Astrocyte (in vitro differentiated cells and primary cell): ENCODE measurements around the gene GNAQ.

Source experiments
- EZH2 ChIP-seq: IDR thresholded peaks from 2 replicates; pipeline ENCODE4 v1.6.1; 2012; ENCODE audit warnings: mild to moderate bottlenecking, low read length, inconsistent platforms; ENCODE audit not compliant: insufficient read depth
- TF ChIP-seq, protein P1 (sequence below): IDR thresholded peaks from 2 replicates; pipeline ENCODE4 v1.5.1; 2011; ENCODE audit warnings: low read depth, mild to moderate bottlenecking, inconsistent platforms, low read length, moderate library complexity; ENCODE audit not compliant: insufficient read depth

DNA sequence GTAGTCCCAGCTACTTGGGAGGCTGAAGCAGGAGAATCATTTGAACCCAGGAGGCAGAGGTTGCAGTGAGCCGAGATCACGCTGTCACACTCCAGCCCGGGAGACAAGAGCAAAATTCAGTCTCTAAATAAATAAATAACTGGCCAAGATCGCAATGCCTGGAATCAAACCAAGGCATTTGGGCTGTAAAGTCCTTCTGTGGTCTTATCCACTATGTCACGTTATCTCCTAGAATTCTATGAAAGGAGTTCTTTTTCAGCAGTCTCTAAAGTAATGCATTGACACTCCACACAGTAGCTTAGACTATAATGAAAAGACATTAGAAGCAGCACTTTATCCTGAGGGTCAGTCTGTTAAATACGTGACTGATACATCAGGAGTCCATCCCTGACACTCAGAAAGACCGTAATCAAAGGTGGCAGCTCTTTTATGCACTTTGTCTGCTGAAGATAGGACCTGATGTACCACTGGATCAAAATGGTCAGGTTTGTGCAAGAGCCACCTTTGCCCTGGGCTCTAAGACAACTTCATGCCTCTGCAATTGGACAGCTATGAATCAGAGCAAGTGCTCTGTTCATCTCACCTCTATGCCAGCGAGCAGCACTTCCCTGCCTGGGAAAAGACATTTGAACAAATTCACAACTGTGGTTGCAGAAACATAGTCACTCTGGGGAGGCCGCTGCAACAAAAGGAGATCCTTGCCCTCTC, 351.8 kb downstream of the GNAQ start:
- TF ChIP-seq, protein P1, sequence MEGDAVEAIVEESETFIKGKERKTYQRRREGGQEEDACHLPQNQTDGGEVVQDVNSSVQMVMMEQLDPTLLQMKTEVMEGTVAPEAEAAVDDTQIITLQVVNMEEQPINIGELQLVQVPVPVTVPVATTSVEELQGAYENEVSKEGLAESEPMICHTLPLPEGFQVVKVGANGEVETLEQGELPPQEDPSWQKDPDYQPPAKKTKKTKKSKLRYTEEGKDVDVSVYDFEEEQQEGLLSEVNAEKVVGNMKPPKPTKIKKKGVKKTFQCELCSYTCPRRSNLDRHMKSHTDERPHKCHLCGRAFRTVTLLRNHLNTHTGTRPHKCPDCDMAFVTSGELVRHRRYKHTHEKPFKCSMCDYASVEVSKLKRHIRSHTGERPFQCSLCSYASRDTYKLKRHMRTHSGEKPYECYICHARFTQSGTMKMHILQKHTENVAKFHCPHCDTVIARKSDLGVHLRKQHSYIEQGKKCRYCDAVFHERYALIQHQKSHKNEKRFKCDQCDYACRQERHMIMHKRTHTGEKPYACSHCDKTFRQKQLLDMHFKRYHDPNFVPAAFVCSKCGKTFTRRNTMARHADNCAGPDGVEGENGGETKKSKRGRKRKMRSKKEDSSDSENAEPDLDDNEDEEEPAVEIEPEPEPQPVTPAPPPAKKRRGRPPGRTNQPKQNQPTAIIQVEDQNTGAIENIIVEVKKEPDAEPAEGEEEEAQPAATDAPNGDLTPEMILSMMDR = no peak
- no peak for TF ChIP-seq EZH2
